SH-SY5Y (cell line): ENCODE data around the gene ZNF644.

Experiments used
- GATA2 ChIP-seq: IDR thresholded peaks from 2 replicates; pipeline ENCODE4 v1.6.1; 2011; ENCODE audit warnings: mild to moderate bottlenecking, low read depth, low read length
- GATA3 ChIP-seq: IDR thresholded peaks from 2 replicates; pipeline ENCODE4 v1.6.1; 2011; ENCODE audit warnings: low read depth, mild to moderate bottlenecking, low read length, moderate library complexity

DNA sequence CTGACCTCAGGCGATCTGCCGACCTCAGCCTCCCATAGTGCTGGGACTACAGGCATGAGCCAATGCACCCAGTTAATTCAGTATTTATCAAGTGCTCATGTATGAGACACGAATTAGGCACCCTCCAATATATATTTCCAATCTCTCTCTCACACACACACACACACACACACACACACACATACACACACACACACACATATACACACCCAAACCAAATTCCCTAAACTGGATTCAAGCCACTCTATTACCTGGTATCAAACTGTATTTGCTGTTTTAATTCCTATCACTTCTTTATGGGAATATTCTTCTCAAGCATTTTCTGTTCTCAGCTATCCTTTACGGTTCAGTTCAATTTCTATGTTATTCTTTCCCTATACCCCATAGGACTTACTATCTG is 8.5 kb downstream of the ZNF644 start:
- no peak for TF ChIP-seq GATA2
- TF ChIP-seq GATA3: no peak
